GM21723 (cell line): ENCODE measurements around the gene PDILT.
"Not testable (repeated sequence)": the region's sequence is repeated elsewhere in the genome, so short reads cannot be mapped to it uniquely, and the experiment has no call there.

Experiments used
- ATAC-seq: cut with Tn5 transposase; IDR thresholded peaks from one replicate; pipeline ENCODE4 v1.9.1; 2021; ENCODE audit warnings: mild to moderate bottlenecking, moderate library complexity; ENCODE audit not compliant: unreplicated experiment

Gene PDILT, protein sequence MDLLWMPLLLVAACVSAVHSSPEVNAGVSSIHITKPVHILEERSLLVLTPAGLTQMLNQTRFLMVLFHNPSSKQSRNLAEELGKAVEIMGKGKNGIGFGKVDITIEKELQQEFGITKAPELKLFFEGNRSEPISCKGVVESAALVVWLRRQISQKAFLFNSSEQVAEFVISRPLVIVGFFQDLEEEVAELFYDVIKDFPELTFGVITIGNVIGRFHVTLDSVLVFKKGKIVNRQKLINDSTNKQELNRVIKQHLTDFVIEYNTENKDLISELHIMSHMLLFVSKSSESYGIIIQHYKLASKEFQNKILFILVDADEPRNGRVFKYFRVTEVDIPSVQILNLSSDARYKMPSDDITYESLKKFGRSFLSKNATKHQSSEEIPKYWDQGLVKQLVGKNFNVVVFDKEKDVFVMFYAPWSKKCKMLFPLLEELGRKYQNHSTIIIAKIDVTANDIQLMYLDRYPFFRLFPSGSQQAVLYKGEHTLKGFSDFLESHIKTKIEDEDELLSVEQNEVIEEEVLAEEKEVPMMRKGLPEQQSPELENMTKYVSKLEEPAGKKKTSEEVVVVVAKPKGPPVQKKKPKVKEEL

DNA sequence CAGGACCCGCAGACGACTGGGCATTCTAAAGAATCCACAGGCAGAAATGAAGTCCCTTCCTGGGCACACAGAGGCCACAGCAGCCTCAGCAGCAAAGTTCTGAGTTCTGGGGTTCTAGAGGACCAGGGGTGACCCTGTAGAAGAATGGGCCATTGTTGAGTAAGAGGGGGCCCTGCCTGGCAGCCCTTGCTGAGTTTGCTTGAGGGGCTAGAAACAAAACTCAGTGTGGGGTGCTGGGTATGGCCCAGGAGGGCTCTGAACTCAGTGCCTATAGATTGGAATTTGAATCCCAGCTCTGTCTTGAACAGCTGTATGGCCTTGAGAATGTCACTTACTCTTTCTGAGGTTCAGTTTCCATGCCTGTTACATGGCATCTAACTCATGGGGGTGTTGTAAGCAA is at the start of gene PDILT:
PDILT (minus strand) TSS at position 101 of the 400 bp plus-strand sequence. CDS start 5,437 bp downstream, outside the sequence.
- ATAC-seq: no peak

DNA sequence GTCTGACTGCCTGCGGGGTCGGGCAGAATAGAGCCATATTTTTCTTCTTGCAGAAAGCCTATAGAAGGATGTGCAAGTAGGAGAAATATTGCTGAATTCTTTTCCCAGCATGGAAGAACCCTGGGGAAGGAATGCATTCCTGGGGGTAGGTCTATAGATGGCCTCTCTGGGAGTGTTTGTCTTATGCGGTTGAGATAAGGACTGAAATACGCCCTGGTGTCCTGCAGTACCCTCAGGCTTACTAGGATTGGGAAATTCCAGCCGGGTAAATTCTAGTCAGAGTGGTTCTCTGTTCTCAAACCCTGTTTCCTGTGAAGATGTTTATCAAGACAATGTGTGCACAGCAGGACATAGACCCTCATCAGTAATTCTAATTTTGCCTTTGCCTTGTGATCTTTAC is 49.1 kb upstream of the PDILT start:
- ATAC-seq: not testable (repeated sequence)

DNA sequence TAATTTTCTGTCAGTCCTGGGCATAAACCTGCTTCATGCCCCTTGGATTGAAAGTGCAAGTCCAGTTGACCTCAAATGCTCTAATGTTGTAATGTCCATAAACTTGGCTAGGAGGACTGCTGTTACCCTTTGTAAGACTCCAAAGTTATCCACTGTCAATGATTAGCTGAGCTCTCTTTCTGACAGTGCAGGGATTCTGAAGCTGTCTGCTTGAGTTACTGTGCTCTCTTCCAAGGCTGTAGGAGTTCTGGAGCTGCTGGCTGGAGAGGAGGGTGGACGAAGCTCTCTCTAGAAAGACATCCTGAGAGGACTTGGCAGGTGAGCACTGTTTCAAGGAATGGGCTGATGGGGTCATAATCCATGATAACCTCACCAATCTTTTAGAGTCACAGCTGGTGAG is 46.8 kb upstream of the PDILT start, which contains the start of gene ACSM2A:
ACSM2A (plus strand) TSS at position 158 of the 400 bp plus-strand sequence. CDS start 8,594 bp downstream, outside the sequence.
- ATAC-seq: not testable (repeated sequence)

DNA sequence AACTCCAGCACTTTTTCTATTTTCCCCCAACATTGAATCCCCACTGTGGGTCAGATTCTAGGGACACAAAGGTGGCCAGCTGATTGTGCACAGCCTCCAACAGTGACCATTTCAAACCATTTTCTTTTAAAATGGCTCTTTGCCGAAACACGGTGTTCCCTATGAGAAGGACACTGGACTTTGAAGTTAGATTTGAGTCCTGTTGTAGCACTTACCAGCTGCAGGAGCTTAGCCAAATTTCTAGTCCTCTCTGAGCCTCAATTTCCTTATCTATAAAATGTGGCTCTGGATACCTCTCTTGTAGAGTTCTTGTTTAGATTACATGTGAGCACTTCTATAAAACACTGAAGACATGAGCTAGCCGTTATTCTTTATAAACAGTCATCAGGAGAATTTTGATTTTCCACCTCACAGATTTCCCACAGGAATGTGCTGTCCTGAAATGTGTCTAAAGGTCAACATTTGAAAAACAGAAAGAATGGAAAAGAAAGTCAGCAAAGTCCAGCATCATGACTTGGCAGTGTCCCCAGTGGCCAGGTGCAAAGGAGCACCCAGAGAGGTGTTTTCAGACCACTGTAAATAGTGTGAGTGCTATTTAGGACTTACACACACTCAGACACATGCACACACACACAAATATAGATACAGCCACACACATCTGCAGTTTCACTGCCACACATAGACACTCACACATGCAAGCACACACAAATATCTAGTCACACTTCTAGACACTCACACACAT is 42.3 kb upstream of the PDILT start:
- not testable (repeated sequence) for ATAC-seq

DNA sequence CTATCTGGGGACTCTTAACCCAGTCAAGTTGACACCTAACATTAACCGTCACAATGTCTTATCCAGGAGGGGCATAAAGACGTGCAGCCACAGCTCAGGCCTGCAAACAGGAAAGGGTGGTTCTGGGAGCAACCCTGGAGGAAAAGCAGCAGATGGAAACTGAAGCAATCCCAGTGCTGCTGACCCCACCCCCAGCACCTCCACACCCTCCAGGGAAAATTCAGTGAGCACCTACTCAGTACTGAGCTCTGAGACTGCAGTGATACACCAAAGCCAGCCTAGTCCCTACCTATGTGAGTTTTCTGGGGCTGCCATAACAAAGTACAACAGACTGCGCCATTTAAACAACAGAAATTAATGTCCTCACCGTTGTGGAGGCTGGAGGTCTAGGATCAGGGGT is 37.3 kb upstream of the PDILT start:
- ATAC-seq: not testable (repeated sequence)

DNA sequence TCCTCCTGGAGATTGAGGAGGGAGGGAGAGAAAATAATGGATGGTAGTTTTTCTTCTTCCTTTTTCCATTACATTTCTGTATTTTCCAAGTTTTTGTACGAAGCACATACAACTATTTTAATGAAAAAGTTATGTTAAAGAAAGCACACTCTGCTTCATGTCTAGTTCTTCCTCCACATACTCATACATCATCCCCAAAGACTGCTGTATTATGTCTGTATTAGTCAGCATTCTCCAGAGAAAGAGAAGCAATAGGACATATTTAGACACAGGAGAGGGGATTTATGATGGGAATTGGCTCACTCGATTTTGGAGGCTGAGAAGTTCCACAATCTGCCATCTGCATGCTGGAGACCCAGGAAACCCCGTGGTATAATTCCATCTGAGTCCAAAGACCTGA is 36.7 kb upstream of the PDILT start:
- no peak for ATAC-seq

DNA sequence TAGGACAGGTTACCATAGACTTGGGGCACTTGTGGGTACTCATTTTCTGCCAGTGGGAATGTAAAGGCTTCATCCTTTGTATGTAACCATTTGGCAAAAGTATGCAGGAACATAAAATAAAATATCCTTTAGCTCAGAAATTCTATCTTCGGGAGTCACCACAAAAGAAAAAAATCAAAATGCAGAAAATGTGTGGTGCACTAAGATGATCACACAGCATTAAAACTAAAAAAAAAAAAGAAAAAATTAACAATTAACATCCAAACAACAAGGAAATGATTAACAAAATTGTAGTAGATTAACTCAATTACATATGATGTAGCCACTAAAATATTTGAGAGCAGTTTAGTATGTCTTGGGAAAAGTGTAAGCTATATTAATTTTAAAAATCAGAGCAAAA is 36.2 kb upstream of the PDILT start:
- ATAC-seq: not testable (repeated sequence)

DNA sequence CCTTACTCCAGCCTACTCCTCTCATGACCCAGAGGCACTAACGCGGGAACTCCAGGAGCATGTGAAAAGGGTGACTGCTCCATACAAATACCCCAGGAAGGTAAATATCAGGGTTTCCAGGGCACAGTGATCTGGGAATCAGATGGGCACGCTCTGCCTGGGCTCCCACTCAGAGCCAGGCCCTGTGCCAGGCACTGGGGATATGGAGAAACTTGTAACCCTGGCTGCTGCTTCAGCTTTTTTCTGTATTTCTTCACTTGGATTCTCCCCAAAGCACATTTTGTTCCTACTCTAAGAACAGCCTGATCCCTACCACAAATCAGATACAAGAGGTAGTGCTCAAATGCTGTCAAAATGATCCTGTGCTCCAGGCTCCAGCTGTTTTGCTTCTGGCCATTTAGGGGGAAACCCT is 35.3 kb upstream of the PDILT start:
- ATAC-seq: not testable (repeated sequence)

DNA sequence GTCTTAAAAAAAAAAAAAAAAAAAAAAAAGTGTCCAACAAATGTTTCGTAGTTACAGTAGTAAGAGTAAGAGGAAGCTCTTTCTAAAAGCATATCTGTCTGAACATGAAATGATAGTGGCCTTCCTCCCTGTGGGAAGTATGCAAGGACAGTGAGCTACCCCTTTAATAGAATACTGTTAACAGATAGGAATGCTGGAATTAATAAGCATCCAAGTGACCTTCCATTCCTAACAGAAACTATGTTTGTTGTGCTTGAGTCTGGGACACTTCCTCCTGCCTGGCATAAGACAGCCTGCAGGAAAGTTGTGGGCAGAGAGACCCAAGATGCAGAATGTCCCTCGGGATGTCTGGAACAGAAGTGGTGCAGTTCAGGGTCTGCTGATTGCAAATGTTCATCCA is 34.4 kb upstream of the PDILT start:
- ATAC-seq: not testable (repeated sequence)

DNA sequence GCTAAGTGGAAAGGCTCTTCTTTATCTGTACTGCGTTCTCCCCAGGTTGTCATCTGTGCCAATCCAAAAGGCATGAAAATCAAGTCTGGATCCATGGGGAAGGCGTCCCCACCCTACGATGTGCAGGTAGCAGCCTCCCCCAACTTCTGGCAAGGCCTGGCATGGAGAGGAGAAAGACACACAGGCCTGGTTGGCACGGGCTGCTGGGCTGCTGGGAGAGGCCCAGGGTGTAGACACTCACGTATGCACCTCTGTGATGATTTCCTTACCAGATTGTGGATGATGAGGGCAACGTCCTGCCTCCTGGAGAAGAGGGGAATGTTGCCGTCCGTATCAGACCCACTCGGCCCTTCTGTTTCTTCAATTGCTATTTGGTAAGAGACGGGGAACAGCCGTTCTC is 26.4 kb upstream of the PDILT start:
- no peak for ATAC-seq

DNA sequence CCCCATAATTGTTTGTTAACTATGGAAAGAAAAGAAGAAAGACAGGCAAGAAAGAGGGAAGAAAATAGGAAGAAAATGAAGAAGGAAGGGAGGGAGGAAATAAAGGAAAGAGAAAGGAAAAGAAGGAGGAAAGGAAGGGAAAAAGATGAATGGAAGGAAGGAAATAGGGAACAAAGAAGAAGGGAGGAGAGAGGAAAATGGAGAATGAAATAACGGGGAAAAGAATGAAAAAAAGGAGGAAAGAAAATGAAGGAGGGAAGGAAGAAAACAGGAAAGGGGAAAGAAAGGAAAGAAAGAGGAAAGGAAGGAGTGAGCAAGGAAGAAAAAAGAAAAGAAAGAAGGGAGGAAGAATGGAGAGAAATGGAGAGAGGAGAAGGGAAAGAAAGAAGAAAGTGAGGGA is 25.9 kb upstream of the PDILT start:
- ATAC-seq: not testable (repeated sequence)

DNA sequence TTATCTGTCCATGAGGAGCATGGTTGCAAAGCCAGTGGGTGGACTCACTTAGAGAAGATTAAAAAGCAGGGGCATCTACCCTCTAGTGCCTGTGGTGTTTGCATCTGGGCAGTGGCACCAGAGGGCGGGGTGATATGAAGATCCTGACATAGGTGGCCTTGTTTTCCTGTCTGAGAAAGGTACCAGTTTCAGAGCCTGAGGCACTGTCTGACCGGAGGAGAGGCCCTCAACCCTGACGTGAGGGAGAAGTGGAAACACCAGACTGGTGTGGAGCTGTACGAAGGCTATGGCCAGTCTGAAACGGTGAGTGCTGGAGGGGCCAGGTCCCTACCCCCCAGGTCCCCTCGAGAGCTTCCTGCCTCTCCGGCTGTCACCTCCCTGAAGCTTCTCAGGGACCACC is 25.0 kb upstream of the PDILT start:
- not testable (repeated sequence) for ATAC-seq

DNA sequence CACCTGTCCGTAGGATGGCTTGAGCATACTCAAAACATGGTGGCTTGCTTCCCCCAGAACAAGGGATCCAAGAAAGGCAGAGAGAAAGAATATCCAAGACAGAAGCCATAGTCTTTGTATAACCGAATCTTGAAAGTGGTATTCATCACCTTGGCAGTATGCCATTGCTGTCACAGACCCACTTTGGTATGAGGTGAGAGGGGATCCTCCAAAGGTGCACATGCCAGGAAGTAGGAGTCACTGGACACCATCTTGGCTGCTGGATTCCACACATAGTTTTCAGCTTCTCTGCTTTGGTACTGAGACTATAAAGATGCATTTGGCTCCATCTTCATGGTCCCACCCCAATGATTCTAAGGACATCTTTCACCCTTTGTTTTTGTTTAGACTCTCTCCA is 22.9 kb upstream of the PDILT start:
- ATAC-seq: not testable (repeated sequence)

DNA sequence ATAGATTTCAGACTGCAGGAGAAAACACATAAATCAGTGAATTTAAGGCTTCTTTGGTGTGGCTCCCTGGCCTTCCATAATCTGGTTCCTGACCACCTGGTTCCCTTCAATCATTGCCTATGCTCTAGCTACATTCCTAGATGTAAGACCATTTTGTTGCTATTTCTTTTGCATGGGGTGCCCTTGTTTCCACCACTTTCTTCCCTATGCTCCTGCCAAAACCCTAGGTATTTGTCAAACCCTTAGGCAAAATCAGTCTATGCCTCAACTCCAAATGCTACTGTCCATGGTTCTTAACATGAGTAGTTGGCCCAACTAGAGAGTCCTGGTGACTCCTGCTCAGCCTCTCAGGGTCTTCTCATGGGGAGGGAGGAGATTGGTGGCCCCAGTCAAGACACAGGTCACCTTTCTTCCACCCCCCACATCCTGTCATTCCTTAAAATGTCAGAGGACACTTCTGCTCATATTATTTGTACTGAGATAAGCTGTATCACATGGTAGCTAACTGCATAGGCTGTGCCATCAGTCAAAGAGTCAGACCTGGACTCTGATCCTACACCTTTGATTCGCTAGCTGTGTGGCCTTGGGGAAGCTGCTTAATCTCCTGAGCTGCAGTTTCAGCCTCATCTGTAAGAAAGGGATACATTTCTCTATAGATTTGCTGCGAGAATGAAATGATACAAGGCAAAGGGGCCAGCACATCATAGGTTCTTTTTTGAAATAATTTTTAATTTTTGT is 19.8 kb upstream of the PDILT start:
- no peak for ATAC-seq

DNA sequence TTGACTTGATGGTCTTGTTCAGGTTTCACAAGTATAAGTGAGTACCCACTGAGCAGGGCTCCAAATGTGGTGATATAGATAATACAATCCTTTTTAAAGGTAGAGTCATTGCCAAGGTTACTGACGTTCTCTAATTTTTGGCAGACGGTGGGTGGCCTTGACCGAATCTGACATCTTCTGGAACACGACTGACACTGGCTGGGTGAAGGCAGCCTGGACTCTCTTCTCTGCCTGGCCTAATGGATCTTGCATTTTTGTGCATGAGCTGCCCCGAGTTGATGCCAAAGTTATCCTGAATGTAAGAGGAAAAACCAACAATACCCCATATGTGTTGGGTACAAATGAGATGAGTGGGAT is 19.2 kb upstream of the PDILT start:
- not testable (repeated sequence) for ATAC-seq

DNA sequence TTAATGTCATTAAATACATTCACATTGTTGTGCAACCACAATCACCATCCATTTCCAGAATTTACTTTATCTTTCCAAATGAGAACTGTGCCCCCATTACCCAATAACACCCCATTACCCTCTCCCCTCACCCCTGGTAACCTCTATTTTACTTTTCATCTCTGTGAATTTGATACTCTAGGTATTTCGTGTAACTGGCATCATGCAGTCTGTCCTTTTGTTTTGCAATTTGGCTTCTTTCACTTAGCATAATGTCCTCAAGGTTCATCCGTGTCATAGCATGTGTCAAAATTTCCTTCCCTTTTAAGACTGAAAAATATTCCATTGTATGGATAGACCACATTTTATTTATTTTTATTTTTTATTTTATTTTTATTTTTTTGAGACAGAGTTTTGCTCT is 17.2 kb upstream of the PDILT start:
- not testable (repeated sequence) for ATAC-seq

DNA sequence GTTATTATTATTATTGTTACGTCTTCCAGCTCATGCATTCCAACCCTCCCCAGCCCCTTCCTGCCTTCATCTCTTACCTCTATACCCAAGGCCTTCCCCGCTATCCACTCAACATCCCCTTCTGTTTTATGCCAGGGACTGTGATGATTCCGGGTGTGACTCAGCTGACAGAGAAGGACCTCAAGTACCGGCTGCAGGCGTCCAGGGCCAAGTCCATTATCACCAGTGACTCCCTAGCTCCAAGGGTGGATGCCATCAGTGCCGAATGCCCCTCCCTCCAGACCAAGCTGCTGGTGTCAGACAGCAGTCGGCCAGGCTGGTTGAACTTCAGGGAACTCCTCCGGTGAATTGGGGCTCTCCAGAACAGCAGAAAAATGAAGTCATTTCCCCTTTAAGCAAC is 14.6 kb upstream of the PDILT start:
- not testable (repeated sequence) for ATAC-seq

DNA sequence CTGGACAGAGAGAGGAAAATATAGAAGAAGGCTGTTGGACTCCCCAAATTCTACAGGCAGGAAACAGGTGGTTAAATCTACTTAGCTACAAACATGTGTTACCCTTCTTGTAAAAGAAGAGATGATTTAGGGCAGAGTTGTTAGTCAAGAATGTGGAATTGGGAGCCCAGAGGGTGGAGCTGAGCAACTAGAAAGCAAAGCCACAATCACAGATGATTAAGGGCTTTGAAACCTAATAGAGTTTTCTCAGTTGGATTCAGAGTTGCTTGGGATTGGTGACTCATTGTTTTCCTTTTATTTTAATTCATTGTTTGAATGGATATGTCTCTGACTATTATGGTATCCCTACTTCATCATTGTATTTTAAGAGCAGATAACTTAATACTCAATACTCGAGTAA is 11.0 kb upstream of the PDILT start:
- ATAC-seq: no peak

DNA sequence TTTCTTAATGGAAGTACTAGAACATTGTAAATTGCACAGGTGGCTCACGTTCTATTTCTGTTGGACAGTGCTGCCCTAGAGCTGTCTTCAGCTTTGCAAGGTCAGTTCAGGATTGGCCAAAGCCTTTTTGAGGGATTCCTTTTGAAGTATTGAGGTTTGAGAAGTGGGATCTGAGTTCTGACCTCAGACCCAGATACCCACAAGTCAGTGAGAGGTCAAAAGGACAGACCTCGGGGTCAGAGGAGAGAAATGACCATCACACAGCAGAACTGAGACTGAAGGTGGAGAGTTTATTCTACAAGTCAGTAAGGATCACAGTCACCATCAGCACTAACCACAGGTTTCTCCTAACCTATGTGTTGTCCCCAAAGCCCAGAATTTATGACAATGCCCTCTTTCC is 6.5 kb upstream of the PDILT start:
- no peak for ATAC-seq

DNA sequence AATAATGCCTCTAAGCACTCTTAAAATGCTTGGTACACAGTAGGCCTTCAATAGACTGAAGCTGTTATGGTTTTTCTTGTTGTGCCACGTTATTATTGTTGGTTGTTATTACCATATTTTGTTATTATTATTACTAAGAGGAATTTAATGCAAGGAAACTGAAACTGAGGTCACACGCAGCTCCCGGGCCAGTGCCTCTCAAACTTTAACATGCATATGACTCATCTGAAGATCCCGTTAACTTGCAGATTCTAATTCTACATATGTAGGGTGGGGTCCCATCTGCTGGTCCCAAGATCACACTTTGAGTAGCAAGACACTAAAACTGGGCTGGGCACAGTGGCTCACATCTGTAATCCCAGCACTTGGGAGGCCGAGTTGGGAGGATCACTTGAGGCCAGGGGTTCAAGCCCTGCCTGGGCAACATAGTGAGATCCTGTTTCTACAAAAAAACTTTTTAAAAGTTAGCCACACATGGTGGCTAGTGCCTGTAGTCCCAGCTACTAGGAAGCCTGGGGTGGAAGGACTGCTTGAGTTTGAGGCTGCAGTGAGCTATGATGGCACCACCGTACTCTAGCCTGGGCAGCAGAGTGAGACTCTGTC is 5.7 kb upstream of the PDILT start:
- peak; percentile 85 for ATAC-seq
